ENCODE data around the gene SAFB.
"Not testable (repeated sequence)": the region's sequence is repeated elsewhere in the genome, so short reads cannot be mapped to it uniquely, and the experiment has no call there.

Gene SAFB

GRCh38 chr19:5686326-5686646 lies 63.4 kb downstream of the SAFB start:
- Mint-ChIP-seq H3K4me3 (peak overlapping the region; percentile 79), H3K27ac (peak overlapping the region; percentile 87), H3K9me3 (no peaks in the 10 kb centered on the region), H3K36me3 (peaks cover 11% of the 10 kb centered on the region), H3K4me1 (peaks cover 40% of the 10 kb centered on the region), H3K27me3 (peaks cover 29% of the 10 kb centered on the region)
- CTCF ChIA-PET: interaction anchor here (1.0 to 1.4 kb wide), 2 partner anchors 118 to 196 kb away, joined by 3 to 4 read pairs; partner anchors contain the start of gene NRTN
- DNase-seq: no peak

- Mint-ChIP-seq H3K9me3 (no peaks in the 10 kb centered on the region), H3K36me3 (peaks cover 11% of the 10 kb centered on the region), H3K4me1 (peaks cover 35% of the 10 kb centered on the region), H3K27ac (peak overlapping the region; percentile 87), H3K27me3 (peaks cover 27% of the 10 kb centered on the region), H3K4me3 (peak overlapping the region; percentile 79)
- CTCF ChIA-PET: interaction anchor here (1.0 to 1.5 kb wide), 6 partner anchors 27 to 196 kb away, joined by 3 to 4 read pairs (median 4); partner anchors contain the start of gene NRTN
- peak; percentile 99 for DNase-seq
Measured at GRCh38 chr19:5686647-5687359, 63.9 kb downstream of the SAFB start.

- Mint-ChIP-seq H3K27ac (peak overlapping the region; percentile 87), H3K4me1 (peaks cover 37% of the 10 kb centered on the region)
- no peak for DNase-seq
Measured at GRCh38 chr19:5687360-5688198, 64.7 kb downstream of the SAFB start.

GRCh38 chr19:5688262-5688881 lies 65.5 kb downstream of the SAFB start:
- not testable (repeated sequence) for H3K9me3 Mint-ChIP-seq, H3K27ac Mint-ChIP-seq, DNase-seq
- Mint-ChIP-seq H3K36me3 (peaks cover 25% of the 10 kb centered on the region), H3K4me3 (peak overlapping the region; percentile 40), H3K27me3 (peaks cover 13% of the 10 kb centered on the region), H3K4me1 (peaks cover 44% of the 10 kb centered on the region)
- CTCF ChIA-PET: interaction anchor here (0.6 to 2.0 kb wide), 4 partner anchors 9 to 1949 kb away, joined by 3 to 11 read pairs (median 4); partner anchors contain the start of genes CATSPERD and LONP1

More at GRCh38 chr19:5687360-5688198, 64.7 kb downstream of the SAFB start:
- Mint-ChIP-seq H3K27me3 (peaks cover 19% of the 10 kb centered on the region), H3K4me3 (peak overlapping the region; percentile 79), H3K36me3 (peaks cover 18% of the 10 kb centered on the region), H3K9me3 (no peaks in the 10 kb centered on the region)
- CTCF ChIA-PET: interaction anchor here (0.6 to 1.5 kb wide), 7 partner anchors 26 to 1950 kb away, joined by 3 to 4 read pairs (median 4); partner anchors contain the start of gene NRTN

GRCh38 chr19:5690125-5690954 lies 67.5 kb downstream of the SAFB start, which contains the start of gene RPL36:
RPL36 (plus strand) TSS chr19:5690295; CDS start chr19:5690508, 213 bp downstream.
- peaks cover 32% of the 10 kb centered on the region for H3K36me3 Mint-ChIP-seq

GRCh38 chr19:5690955-5691821 lies 68.3 kb downstream of the SAFB start:
- Mint-ChIP-seq H3K9me3 (no peaks in the 10 kb centered on the region), H3K27ac (peak overlapping the region; percentile 92), H3K36me3 (peaks cover 33% of the 10 kb centered on the region), H3K4me1 (peaks cover 38% of the 10 kb centered on the region), H3K4me3 (peak overlapping the region; percentile 95), H3K27me3 (peaks cover 12% of the 10 kb centered on the region)
- peak; percentile 51 for DNase-seq
- CTCF ChIA-PET: interaction anchor here (1.1 to 3.3 kb wide), 4 partner anchors 21 to 137 kb away, joined by 3 to 19 read pairs (median 8); partner anchors contain the start of genes CATSPERD and LONP1

More at GRCh38 chr19:5690125-5690954, 67.5 kb downstream of the SAFB start, which contains the start of gene RPL36:
- DNase-seq: peak; percentile 99
- H3K27me3 Mint-ChIP-seq: peaks cover 12% of the 10 kb centered on the region
- H3K27ac Mint-ChIP-seq: peak within 1 kb of the TSS; percentile 92
- H3K4me3 Mint-ChIP-seq: peak within 1 kb of the TSS; percentile 95
- no peaks in the 10 kb centered on the region for H3K9me3 Mint-ChIP-seq
- peaks cover 44% of the 10 kb centered on the region for H3K4me1 Mint-ChIP-seq
- CTCF ChIA-PET: interaction anchor here (0.6 to 3.3 kb wide), 13 partner anchors 13 to 282 kb away, joined by 3 to 19 read pairs (median 4); partner anchors contain the start of genes CATSPERD, LONP1, SAFB and SAFB2

- Mint-ChIP-seq H3K27ac (peak overlapping the region; percentile 64), H3K36me3 (peaks cover 39% of the 10 kb centered on the region), H3K9me3 (no peaks in the 10 kb centered on the region), H3K27me3 (peaks cover 8% of the 10 kb centered on the region), H3K4me3 (peak overlapping the region; percentile 95), H3K4me1 (peaks cover 34% of the 10 kb centered on the region)
- no peak for DNase-seq
- CTCF ChIA-PET: interaction anchor here (1.1 to 3.3 kb wide), 4 partner anchors 20 to 136 kb away, joined by 3 to 19 read pairs (median 8); partner anchors contain the start of genes CATSPERD and LONP1
Measured at GRCh38 chr19:5691822-5692722, 69.2 kb downstream of the SAFB start.

GRCh38 chr19:5692723-5693194 lies 69.9 kb downstream of the SAFB start:
- no peak for DNase-seq
- H3K36me3 Mint-ChIP-seq: peaks cover 41% of the 10 kb centered on the region
- no peaks in the 10 kb centered on the region for H3K9me3 Mint-ChIP-seq
- peak overlapping the region; percentile 95 for H3K4me3 Mint-ChIP-seq
- CTCF ChIA-PET: no interaction called here
- peaks cover 8% of the 10 kb centered on the region for H3K27me3 Mint-ChIP-seq
- peak overlapping the region; percentile 55 for H3K27ac Mint-ChIP-seq
- H3K4me1 Mint-ChIP-seq: peaks cover 34% of the 10 kb centered on the region

- CTCF ChIA-PET: no interaction called here
- Mint-ChIP-seq H3K27me3 (peaks cover 8% of the 10 kb centered on the region), H3K4me3 (no peak overlapping the region), H3K4me1 (peaks cover 29% of the 10 kb centered on the region), H3K27ac (no peak overlapping the region), H3K36me3 (peaks cover 41% of the 10 kb centered on the region), H3K9me3 (no peaks in the 10 kb centered on the region)
- DNase-seq: no peak
Measured at GRCh38 chr19:5693195-5694166, 70.6 kb downstream of the SAFB start.

- no peak for DNase-seq
- Mint-ChIP-seq H3K27me3 (peaks cover 8% of the 10 kb centered on the region), H3K4me1 (peaks cover 26% of the 10 kb centered on the region), H3K36me3 (peaks cover 47% of the 10 kb centered on the region), H3K9me3 (no peaks in the 10 kb centered on the region), H3K4me3 (no peak overlapping the region), H3K27ac (no peak overlapping the region)
- CTCF ChIA-PET: interaction anchor here (1.0 kb wide), 1 partner anchor 24 kb away, joined by 3 read pairs; no protein-coding TSS in a partner anchor
Measured at GRCh38 chr19:5694167-5694955, 71.5 kb downstream of the SAFB start.

Measured in activated naive CD4-positive, alpha-beta T cell treated with anti-CD3 and anti-CD28 coated beads, Interleukin-2, amount 10 ng/mL, durations not matched to agents 7 days and 5 days (primary cell).